Measurements from ENCODE around the gene ATOX1.

ATOX1 gene

DNA sequence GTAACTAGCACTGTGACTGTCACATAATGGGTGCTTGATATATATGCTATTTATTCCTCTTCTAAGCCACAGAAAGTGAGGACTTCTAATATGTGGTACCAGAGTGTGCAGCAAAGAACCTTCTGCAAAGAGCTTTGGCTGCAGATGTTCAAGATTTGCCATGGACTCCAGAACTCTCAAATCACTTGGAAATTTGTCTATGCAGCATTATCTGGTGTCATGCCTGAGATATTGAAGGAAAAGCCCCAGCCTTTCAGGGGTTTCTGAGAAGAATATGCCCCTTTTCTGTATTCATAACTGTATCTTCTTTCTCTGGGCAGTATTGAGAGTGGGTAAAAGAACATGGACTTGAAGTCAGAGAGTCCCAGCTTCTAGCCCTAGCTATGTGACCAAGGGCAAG is 8.5 kb upstream of the ATOX1 start:
- no peak for DNase-seq

GRCh38 chr5:151764801-151765200 is 6.4 kb upstream of the ATOX1 start:
- no peak for DNase-seq

DNA sequence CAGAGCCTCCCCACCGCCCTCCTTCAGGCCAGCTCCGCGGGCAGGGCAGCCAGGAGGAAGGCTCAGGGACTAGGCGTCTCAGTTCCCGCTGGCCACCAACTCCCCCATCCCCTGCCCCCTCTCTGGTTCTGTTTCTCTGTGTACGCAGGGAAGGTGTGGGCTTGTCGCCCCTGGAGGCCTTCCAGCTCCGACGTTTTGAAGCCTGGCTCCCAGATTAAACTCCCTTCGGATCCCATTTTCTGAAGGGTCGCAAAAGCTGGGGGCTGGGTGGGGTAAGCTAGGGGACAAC is 346 bp downstream of the ATOX1 start:
- peak; percentile 6 for DNase-seq

GRCh38 chr5:151757233-151758140 is 944 bp downstream of the ATOX1 start:
- DNase-seq, result peak; percentile 29

GRCh38 chr5:151755383-151755782 is 3.0 kb downstream of the ATOX1 start:
- no peak for DNase-seq

DNA sequence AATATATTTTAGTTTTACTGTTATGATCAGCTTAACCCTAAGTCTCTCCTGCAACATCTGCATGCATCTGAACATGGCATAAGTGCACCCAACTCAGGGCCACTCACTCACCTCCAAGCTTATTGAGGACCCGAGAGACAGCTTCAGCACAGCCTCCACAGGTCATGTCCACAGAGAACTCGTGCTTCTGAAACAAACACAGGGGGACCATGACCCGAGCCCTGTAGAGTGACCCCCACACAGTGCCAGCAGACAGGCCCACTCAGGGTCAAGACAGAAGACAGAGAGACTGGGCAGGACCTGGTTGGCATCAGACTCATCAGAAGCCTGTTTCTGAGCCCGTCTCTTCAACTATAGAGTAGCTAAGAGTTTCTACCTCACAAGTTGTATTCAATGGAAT is 6.8 kb downstream of the ATOX1 start:
- no peak for DNase-seq

DNA sequence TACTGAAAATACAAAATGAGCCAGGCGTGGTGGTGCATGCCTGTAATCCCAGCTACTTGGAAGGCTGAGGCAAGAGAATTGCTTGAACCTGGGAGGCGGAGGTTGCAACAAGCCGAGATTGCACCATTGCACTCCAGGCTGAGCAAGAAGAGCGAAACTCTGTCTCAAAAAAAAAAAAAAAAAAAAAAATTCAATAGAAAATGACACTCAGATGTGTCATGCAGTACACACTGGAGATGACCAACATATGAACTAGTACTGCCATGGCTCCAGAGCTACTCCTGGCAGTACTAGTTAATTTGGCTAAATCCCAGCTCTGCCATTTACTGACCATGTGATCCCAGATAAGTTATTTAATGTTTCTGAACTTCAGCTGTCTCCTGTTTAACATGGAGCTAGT is 7.3 kb downstream of the ATOX1 start:
- DNase-seq, result no peak

DNA sequence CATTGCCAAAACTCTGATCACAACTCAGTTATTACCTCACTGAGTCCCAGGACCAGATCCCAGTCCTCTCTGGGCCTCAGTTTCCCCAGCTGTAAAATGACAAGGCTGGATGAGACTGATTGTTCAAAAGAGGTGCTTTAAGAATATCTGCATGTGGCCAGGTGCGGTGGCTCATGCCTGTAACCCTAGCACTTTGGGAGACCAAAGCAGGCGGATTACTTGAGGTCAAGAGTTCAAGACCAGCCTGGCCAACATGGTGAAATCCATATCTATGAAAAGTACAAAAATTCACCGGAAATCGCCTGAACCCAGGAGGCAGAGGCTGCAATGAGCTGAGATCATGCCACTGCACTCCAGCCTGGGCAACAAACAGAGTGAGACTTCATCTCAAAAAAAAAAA is 8.3 kb downstream of the ATOX1 start:
- DNase-seq, result no peak

GRCh38 chr5:151745071-151745705 is 13.2 kb downstream of the ATOX1 start:
- DNase-seq, result no peak

DNA sequence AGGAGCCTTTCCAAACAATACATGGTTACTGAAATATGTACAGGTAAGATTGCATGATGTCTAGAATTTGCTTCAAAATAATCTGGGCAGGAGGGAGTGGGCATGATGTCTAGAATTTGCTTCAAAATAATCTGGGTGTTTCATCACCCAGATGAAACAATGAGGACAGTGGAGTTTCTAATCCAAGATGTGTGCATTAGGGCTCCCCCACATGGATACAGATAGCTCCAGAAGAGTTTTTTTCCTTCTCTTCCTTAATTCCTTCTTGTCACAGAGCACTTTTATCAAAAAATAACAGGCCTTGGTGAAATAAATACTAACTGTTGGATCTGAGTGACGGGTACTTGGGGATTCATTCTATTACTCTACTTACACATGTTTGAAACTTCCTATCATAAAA is 14.9 kb downstream of the ATOX1 start:
- DNase-seq, result no peak

DNA sequence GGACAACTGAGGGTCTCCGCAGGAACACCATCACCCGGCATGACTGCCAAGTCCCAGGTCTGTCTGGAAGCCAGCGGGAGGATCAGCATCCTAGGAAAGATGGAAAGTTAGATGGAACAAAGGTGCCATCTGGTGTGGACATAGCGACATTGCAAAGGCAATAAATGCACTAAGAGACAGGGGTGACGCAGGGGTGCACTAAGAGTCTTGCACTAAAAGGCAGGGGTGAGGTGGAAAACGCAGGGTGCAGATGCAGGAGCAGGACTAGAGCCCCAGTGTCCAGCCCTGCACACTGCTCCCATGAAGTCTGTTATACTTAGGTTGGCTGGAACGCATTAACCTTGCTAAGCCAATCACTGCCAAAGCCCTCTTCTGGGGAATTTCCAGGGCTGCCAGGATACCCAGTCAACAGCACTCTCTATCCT is 15.5 kb downstream of the ATOX1 start:
- no peak for DNase-seq

GRCh38 chr5:151741678-151742423 is 16.6 kb downstream of the ATOX1 start:
- DNase-seq, result no peak

- DNase-seq, result no peak
Measured at GRCh38 chr5:151740958-151741373, 17.5 kb downstream of the ATOX1 start.

DNA sequence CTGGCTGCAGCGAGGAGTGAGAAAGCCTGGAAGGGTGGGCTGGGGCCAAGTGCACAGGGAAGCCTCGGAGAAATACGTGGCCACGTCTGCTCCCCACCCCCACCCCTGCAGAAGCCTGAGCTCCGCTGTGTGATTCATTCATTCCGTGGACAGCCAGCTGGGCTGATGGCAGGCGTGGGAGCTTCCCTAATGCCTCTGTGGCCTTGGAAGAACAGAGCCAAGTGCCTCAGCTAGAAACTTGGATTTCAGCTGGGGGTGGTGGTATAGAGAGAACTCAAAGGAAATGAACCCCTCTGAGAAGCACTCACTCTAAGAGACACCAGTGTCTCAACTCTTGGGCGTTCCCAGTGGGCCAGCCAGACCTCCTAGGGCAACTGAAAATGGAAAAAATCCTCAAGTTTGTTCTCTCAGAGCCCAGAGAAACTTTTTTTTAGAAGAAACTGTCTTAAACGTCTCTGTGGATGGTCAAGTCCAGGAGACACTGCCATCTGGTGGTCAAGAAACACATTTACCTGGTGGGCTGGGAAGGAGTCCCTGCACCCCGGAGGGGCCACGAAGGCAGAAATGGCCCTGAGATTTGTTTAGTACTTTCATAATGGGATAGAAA is 18.0 kb downstream of the ATOX1 start:
- DNase-seq, result peak; percentile 23

DNA sequence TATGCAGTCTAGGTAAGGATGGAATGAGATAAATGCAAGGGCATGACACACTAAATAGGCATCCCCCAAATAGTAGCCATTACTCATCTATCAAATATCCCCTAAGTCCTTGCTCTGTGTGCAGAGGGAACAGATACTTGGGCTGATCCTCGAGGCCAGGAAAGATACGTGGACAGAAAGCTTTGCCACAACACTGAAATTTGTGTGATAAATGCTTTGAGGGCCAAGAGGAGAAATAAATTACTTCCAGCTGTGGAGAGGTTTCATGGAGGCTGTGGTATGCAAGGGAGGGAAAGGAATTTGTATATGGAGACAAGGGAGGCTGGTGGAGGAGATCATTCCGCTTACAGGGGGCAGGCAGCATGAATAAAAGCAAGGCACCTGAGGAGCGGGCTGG is 18.5 kb downstream of the ATOX1 start:
- DNase-seq, result no peak

DNA sequence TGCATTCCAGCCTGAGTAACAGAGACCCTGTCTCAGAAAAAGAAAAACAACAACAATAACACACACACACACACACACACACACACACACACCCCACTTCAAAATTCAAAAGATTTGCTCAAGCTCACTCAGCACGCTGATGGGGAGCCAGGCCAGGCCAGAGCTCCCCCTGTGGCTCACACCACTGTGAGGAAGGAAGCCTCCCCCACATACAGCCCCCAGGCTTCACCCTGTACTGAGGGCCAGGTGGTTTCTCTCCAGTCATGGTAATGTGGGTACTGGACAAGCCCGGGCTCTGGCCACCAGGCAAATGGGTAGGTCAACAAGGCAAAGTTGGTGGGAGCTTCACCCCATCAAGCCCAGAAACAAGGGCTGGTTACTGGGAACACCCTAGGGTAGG is 19.0 kb downstream of the ATOX1 start:
- no peak for DNase-seq

GRCh38 chr5:151738125-151738848 is 20.1 kb downstream of the ATOX1 start:
- no peak for DNase-seq

DNA sequence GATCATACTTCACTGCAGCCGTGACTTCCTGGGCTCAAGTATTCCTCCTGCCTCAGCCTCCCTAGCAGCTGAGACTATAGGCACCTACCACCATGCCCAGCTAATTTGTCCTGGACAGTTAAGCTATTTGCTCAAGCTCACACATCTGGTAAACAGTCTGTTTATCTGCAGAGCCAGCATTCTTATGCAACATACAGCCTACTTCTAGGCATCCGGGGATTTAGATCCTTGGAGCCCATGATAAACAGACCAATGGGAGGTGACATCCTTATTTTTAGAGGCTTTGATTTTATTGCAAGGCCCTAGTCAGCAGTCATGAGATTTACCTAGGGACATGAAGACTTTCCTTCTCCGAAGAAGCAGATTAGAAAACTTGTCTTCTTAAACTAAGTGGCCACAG is 21.0 kb downstream of the ATOX1 start:
- no peak for DNase-seq

- no peak for DNase-seq
Measured at GRCh38 chr5:151735646-151736045, 22.8 kb downstream of the ATOX1 start.

DNA sequence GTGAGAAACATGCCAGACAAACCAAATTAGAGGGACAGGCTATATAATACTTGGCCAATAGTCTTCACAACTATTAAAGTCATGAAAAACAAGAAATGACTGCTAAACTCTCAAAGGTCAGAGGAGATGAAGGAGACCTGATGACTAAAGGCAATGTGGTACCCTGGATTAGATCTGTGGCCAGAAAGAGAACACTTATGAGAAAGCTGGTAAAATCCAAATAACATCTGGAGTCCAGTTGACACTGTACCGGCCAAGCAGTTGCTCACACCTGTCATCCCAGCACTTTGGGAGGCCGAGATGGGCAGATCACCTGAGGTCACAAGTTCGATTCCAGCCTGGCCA is 24.4 kb downstream of the ATOX1 start:
- DNase-seq, result no peak

DNA sequence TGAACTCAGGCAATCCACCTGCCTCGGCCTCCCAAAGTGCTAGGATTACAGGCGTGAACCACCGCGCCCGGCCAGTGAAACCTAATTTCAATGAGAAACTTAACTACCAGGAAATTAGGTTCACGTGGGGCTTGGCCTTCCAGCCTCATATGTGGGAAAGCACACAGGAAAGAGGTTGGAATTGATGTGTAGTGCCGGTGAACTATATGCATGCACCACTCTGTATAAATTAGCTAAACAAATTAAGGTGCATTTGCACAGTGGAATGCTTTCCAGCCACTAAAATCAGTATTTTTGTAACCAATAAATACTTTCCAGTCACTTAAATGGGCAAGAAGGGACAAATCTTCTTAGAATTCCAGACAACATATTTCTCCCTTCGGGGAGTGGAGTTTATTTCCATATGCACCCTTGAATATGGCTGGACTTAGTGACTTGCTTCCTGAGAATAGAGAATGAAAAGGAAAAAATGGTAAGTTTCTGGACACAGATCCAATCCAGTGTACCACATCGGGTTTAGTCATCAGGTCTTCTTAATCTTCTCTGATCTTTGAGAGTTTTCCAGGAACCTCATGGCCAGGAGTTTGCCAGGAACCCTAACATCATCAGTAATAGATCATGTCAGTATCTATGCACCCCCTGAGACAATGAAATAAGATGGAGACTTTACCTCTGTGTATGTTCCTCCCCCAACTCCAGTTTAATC is 24.9 kb downstream of the ATOX1 start:
- DNase-seq, result no peak

DNA sequence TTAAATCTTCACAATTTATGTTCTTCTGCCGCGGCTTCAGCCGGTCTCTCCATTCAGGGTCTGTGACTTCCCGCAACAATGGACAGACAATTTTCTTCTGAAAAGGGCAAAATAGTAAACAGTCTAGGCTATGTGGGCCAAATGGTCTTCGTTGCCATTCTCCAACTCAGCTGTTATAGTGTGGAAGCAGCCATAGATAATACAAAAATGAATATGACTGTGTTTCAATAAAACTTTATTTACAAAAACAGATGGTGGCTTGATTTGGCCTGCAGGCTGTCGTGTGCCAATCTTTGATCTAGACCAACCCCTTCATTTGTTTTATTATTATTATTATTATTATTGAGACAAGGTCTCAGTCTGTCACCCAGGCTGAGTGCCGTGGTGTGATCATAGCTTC is 28.1 kb downstream of the ATOX1 start:
- DNase-seq, result no peak
